Gastroesophageal sphincter (tissue), 3 donors: ENCODE results near the gene MOB1B.

ENCODE experiments used
- CTCF ChIP-seq, 4 experiments: fragments of 200-600 bp in 2 of 4; fragments of 450-650 bp in 2 of 4; sonication (generic) in 1 of 4; IDR thresholded peaks; one replicate each; pipeline ENCODE4 v1.5.1; 2017 to 2019; ENCODE audit warnings: antibody characterized with exemption in 4 of 4, mild to moderate bottlenecking in 2 of 4, moderate library complexity in 2 of 4
- POLR2A ChIP-seq, 2 donors: fragments of 450-650 bp; IDR thresholded peaks; one replicate each; pipeline ENCODE4 v1.6.1; 2017; ENCODE audit warnings: antibody characterized with exemption in 2 of 2, mild to moderate bottlenecking in 2 of 2, moderate library complexity in 1 of 2

- no peak for TF ChIP-seq POLR2A (IDR thresholded peaks at IDR 0.05)
- no peak for TF ChIP-seq CTCF (IDR thresholded peaks at IDR 0.05)
Observed at GRCh38 chr4:70984106-70984505, 81.9 kb downstream of the MOB1B start.
